T-helper 2 cell treated with Interferon-gamma antibody and Interleukin-4, amounts not matched to agents 100 ng/mL and 5 ng/mL, for 36 hours (primary cell): ENCODE measurements around the gene LGALS9B. TPM values are rescaled to one million over a fixed set of nuclear protein-coding genes. Genes with fewer than 3 reads are reported as not detected.
"Not testable (repeated sequence)": the region's sequence is repeated elsewhere in the genome, so short reads cannot be mapped to it uniquely, and the experiment has no call there.

ENCODE experiments used
- intact Hi-C: fragments of 100-400 bp; cut with micrococcal nuclease; formaldehyde crosslinking; loops from one replicate; pipeline ENCODE4 v1.15.1; 2023
- total RNA-seq: library from RNA; stranded (reverse); gene quantifications from 2 replicates; pipeline ENCODE4 v1.2.3, GENCODE V29; 2022

The LGALS9B gene
- total RNA-seq, 1 donor from 2014 or later: 2.2 TPM

DNA sequence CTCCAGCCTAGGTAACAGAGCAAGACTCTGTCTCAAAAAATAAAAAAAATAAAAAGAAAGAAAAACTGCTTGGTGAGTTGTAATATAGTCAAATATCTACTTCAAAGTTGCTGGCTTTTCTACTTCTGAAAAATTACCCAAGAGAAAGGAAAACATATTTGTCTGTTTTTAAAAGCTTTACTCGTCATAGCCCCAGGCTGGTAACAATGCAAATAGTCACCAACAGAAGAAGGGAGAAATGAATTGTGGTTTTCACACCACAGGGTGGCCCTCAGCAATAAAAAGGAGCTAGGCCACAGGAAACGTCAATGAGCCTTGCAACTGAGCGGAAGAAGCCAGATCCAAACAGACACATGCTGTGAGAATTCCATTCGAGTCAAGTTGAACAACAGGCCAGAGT lies 1.8 kb upstream of the LGALS9B start:
- intact Hi-C loops: not testable (repeated sequence)

DNA sequence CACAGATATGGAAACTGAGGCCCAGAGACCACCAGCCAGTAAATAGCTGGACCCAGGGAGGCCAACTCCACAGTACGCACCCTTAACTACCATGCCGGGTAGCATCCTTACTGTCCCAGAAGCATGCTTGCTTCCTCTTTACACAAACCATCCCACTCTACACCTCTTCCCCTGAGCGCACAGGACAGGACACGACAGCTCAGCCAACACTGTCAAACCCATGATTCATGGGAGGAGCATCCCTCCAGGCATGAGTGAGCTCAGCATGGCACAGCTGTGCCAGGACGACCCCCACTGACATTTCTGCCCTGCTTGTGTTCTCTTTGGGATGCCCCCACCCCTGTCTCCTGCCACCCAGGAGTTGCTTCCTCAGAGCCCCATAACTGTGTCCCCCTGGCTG lies 340 bp downstream of the LGALS9B start:
- intact Hi-C loops: not testable (repeated sequence)

DNA sequence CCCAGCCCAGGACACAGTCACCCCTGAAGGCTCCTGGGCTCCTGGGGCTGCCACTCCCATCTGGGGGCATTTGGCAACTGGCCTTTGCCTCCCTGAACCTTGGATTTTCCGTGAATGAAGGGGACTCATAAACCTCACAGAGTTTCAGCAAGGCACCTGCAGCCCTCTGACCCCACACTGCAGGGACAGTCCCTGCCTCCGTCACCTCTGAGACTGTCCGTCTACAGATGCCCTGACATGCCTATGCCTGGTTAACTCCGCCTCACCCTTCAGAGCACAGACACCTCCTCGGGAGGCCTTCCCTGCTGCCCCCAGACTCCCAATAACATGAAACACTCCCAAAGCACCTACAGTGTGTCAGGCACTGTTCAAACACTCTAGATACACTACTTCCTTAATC lies 786 bp downstream of the LGALS9B start:
- intact Hi-C loops: not testable (repeated sequence)

DNA sequence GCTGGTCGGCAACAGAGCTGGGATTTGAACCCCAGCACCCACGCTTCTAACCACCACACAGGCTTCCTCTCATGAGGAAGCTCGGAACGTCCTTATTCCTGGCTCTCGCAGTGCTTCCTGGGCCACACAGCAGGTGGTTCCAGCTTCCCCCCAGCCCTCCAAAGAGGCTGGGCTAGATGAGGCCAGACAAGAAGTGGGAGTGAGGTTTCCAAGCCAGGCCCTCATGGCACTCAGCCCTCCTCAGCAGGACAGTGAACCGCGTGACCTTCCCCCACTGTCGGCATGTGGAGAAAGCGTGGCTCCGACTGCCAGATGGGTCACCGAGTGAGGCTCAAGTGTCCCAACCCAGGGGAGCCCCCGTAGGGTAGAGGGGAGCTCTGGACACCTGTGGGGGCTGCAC lies 1.8 kb downstream of the LGALS9B start:
- intact Hi-C loops: not testable (repeated sequence)

DNA sequence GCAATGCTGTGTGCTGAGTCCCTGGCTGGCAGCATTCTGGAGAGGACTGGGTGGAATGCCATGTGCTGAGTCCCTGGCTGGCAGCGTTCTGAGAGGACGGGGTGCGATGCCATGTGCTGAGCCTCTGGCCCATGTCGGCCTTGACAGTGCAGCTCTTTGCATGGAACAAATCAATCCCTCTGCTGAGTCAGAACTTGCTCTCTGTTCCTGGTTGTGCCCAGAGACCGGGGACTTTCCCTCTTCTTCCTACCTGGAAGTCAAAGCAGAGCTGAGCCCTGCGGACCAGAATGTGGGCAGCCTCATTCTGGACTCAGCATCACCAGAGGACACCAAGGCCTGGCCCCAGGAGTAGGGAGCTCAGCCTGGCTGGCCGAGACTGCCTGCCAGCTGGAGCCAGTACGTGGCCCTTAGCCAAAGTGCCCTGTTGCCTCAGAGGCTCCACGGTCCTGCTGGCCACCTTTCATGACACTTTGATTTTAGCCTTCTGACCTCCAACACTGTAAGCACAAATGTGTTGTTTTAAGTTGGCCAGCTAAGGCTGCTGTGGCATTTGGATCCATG lies 2.4 kb downstream of the LGALS9B start:
- intact Hi-C loops: not testable (repeated sequence)

- intact Hi-C loops: not testable (repeated sequence)
Measured at GRCh38 chr17:20462158-20462557, 5.2 kb downstream of the LGALS9B start.

GRCh38 chr17:20457848-20458381 lies 9.4 kb downstream of the LGALS9B start:
- intact Hi-C loops: not testable (repeated sequence)

DNA sequence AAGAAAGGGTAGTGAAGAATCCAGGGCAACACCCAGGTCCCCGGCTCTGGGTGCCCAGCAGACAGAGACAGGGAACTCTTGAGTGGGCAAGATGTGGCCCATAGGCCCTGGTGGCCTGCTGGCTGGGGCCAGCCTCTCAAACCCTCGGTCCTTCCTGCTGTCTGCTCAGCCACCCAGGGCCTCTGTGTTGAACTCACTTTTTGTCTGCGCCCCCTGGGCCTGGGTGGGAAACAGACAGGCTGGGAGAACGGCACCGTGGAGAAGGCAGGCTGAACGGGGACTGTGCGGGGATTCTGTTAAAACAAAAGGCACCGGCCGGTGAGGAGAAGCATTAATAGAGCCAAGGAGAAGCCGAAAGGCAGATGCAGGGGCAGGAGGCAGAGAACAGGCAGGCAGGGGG lies 12.2 kb downstream of the LGALS9B start:
- intact Hi-C loops: not testable (repeated sequence)

DNA sequence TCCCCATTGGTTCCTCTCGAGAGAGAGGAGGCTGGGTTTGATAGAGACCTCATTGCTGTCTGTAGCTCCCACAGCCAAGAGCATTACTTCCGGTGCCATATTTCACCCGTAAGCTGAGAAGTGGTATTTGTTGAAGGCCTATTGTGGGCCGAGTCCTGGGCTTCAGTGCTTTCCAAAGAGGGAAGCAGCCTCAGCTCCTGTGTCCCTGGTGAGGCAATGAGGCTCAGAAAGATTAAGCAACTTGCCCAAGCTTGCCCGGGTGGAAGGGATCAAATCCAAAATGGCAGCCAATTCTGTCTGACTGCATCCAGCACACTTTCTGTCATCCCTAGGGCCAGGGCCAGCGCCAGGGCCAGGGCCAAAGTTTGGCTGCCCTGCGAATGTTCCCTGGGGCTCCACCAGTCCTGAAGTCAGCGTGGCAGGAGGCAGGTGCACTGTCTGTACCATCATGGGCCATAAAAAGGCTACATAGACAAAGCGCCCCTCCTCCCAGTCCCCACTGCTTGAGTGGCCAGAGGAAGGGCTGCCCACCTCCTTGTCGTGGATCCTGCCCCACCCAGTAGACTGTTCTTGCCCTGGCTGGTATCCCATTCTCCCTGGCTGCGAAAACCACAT lies 13.4 kb downstream of the LGALS9B start:
- intact Hi-C loops: not testable (repeated sequence)

- intact Hi-C loops: not testable (repeated sequence)
Measured at GRCh38 chr17:20450852-20451251, 16.5 kb downstream of the LGALS9B start.

DNA sequence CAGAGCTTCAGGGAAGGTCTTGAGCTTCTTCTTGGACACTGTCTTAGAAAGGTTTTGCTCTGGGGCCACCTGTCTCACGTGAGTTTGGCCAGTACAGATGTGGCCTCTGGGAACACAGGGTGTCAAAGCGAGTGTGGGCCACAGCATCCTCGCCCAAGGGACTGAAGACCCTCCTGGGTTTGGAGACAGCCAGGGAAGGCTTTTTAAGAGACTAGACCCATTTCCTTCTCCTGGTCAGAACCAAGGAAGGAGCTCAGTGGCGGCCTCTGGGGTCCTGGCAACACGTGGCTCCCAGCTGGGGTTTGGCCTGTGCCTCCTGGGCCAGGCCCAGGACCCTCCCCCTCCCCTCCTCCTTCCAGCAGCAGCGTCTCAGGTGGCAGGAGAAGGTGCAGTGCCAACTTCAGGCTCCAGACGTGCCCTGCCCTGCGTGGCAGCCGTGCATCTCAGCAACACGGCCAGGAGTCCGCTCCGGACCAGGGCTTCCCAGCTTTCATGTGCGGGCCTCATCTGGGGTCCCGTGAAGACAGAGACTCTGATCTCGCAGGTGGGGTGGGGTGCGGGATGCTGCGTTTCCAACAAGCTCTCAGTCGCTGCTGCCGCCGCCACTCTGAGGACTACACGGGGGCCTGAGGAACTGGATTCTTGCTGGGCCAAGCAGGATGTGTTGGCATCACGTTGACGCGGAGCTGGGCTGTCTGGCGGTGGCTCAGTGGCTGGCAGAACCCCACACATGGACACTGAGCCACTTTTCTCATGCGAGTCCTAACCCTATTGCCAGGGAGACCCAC lies 19.6 kb downstream of the LGALS9B start:
- intact Hi-C loops: not testable (repeated sequence)

GRCh38 chr17:20446895-20447294 lies 20.4 kb downstream of the LGALS9B start:
- intact Hi-C loops: not testable (repeated sequence)

DNA sequence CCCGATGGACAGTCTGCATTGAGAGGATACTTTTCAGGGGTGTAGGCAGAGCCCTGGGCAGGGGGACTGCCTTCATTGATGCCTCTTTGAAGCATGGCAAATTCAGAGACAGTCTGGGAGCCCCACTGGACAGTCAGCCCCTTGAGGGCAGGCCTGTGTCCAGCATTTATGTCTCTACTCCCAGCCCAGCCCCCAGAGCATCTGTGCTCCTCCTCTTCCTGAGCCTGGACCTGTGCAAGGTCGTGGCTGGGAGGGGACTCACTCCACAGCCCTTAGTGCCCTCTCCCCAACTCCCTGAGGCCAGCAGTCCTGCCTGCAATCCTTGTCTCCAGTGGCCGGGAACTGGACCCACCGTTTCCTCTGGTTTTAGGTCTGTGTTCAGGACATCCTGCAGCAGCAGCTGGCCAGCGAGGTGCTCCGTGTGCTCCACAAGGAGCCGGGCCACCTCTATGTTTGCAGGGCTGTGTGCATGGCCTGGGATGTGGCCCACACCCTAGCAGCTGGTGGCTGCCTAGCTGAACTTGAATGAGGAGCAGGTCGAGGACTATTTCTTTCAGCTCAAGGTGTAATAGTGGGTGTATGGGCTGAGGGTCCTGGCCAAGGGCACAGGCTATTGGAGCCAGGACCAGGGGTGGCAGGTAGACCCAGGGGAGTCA lies 22.6 kb downstream of the LGALS9B start:
- intact Hi-C loops: not testable (repeated sequence)

GRCh38 chr17:20444173-20444572 lies 23.2 kb downstream of the LGALS9B start:
- intact Hi-C loops: not testable (repeated sequence)

GRCh38 chr17:20443632-20444031 lies 23.7 kb downstream of the LGALS9B start:
- intact Hi-C loops: not testable (repeated sequence)

GRCh38 chr17:20440665-20441064 lies 26.7 kb downstream of the LGALS9B start:
- intact Hi-C loops: not testable (repeated sequence)

DNA sequence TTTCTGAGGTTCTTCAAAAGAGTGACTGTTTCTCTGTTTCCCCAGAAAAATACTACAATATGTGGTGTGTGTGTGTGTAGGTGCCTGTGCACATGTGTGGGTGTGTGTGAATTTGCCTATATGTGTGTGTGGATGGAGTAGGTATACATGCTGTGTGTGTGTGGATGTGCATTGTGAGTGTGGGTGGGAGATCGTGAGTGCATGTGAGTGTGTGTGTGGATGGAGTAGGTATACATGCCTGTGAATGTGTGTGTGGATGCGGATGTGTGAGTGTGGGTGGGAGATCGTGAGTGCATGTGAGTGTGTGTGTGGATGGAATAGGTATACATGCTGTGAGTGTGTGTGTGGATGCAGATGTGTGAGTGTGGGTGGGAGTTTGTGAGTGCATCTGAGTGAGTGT lies 32.2 kb downstream of the LGALS9B start:
- intact Hi-C loops: not testable (repeated sequence)

DNA sequence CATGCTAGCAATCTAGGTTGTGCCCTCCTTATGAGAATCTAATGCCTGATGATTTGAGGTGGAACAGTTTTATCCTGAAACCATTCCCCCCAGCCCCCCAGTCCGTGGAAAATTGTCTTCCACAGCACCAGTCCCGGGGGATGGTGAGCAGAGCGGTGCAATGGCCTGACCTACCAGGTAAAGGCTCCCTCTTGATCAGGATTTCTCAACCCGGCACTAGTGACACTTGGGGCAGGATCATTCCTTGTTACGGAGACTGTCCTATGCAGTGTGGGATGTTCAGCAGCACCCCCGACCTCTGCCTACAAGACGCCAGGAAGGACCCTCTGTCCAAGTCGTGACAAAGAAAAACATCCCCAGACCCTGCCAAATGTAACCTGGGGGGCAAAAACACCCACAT lies 34.0 kb downstream of the LGALS9B start:
- intact Hi-C loops: not testable (repeated sequence)

DNA sequence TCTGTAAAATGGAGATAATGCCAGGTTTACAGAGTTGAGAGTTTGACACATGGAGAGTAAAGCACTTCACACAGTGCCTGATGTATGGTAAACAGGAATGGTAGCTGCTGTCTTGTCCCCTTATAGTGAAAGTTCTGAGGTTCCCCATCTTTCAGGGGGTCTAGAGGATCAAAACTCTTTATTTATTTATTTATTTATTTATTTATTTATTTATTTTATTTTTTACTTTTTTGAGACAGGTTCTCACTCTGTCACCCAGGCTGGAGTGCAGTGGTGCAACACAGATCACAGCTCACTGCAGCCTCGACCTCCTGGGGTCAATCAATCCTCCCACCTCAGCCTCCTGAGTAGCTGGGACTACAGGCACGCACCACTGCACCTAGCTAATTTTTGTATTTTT lies 40.1 kb downstream of the LGALS9B start:
- intact Hi-C loops: not testable (repeated sequence)

DNA sequence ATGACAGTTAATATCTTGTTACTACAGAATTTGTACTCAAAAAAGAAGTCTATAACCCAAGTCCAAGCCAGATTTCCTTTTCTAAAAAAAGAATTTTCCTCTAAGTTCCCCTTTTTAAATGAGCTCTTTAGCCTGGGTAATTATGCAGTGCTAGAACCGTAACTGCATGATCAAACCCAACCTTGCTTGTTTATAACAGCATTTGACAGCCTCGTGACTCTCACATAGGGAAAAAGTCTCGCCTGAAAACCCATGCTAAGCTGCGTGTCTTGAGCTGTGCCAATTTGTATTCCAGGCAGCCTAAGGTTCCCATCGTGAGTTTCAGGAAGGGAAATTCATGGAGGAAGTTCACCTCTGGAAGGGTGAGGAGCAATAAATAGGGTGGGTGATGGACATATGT lies 44.5 kb downstream of the LGALS9B start:
- intact Hi-C loops: not testable (repeated sequence)

GRCh38 chr17:20418838-20419237 lies 48.5 kb downstream of the LGALS9B start:
- intact Hi-C loops: not testable (repeated sequence)
